Astrocyte of the spinal cord (primary cell): ENCODE results near the gene GOLT1A.

Experiments
- DNase-seq: peaks from one replicate; pipeline ENCODE4 v3.0.0; 2011; ENCODE audit warnings: low read depth, low spot score
- H3K4me3 ChIP-seq: 2 replicates; pipeline ENCODE4 v1.5.1; 2011; ENCODE audit warnings: low read depth, mild to moderate bottlenecking, low read length, moderate library complexity
- CTCF ChIP-seq: IDR thresholded peaks from 2 replicates; pipeline ENCODE4 v1.5.1; 2012; ENCODE audit warnings: low read depth, mild to moderate bottlenecking, low read length, inconsistent platforms
- in situ Hi-C: cut with HindIII; loops from 2 replicates; pipeline ENCODE4 v1.10.0; 2017; ENCODE audit warnings: low sequenced_read_pairs

GOLT1A gene

GRCh38 chr1:204177133-204177532, 36.7 kb downstream of the GOLT1A start:
- H3K4me3 ChIP-seq, result no peak overlapping the region
- TF ChIP-seq CTCF, result no peak
- no peak for DNase-seq
- in situ Hi-C loops, result no loop called here

GRCh38 chr1:204176049-204176448, 37.7 kb downstream of the GOLT1A start:
- TF ChIP-seq CTCF, result no peak
- DNase-seq, result no peak
- in situ Hi-C loops, result no loop called here
- no peak overlapping the region for H3K4me3 ChIP-seq

- no peak for TF ChIP-seq CTCF
- no peak for DNase-seq
- in situ Hi-C loops, result no loop called here
- no peak overlapping the region for H3K4me3 ChIP-seq
These were observed 38.8 kb downstream of the GOLT1A start for GRCh38 chr1:204174958-204175357.

GRCh38 chr1:204172404-204173029, 41.3 kb downstream of the GOLT1A start:
- in situ Hi-C loops, result no loop called here
- no peak for TF ChIP-seq CTCF
- H3K4me3 ChIP-seq, result no peak overlapping the region
- DNase-seq, result no peak

- peak; percentile 42 for DNase-seq
- TF ChIP-seq CTCF, result no peak
- in situ Hi-C loops, result no loop called here
- H3K4me3 ChIP-seq, result no peak overlapping the region
These were observed 42.0 kb downstream of the GOLT1A start for GRCh38 chr1:204171751-204172178.

GRCh38 chr1:204170494-204171155, 43.2 kb downstream of the GOLT1A start:
- DNase-seq, result no peak
- H3K4me3 ChIP-seq, result no peak overlapping the region
- TF ChIP-seq CTCF, result no peak
- in situ Hi-C loops, result no loop called here
